Karpas-422 (cell line): ENCODE results near the gene MRC2. TPM values are rescaled to one million over a fixed set of nuclear protein-coding genes. Genes with fewer than 3 reads are reported as not detected.

Experiments
- DNase-seq: peaks from one replicate; pipeline ENCODE4 v3.0.0-alpha.2; 2015
- H2AFZ ChIP-seq: fragments of 200-600 bp; sonication (generic); 2 replicates; pipeline ENCODE4 v1.6.1; 2014; ENCODE audit warnings: antibody characterized with exemption, low read length, mixed read lengths
- H3K27ac ChIP-seq: fragments of 200-600 bp; sonication (generic); 2 replicates; pipeline ENCODE4 v1.5.1; 2014; ENCODE audit warnings: mild to moderate bottlenecking, low read length, moderate library complexity
- H3K27me3 ChIP-seq: fragments of 200-600 bp; sonication (generic); 2 replicates; pipeline ENCODE4 v1.6.1; 2014; ENCODE audit warnings: low read length, mixed read lengths
- H3K36me3 ChIP-seq: fragments of 200-600 bp; sonication (generic); 2 replicates; pipeline ENCODE4 v1.6.1; 2014; ENCODE audit warnings: low read length, mixed read lengths; ENCODE audit not compliant: insufficient read depth
- H3K4me1 ChIP-seq: fragments of 200-600 bp; sonication (generic); 2 replicates; pipeline ENCODE4 v1.6.1; 2014; ENCODE audit warnings: mild to moderate bottlenecking, low read length, mixed read lengths
- H3K4me2 ChIP-seq: fragments of 200-600 bp; sonication (generic); 2 replicates; pipeline ENCODE4 v1.6.1; 2014; ENCODE audit warnings: low read length, low read depth, mild to moderate bottlenecking; ENCODE audit not compliant: poor library complexity, severe bottlenecking
- H3K4me3 ChIP-seq: fragments of 200-600 bp; sonication (generic); 2 replicates; pipeline ENCODE4 v1.5.1; 2014; ENCODE audit warnings: mild to moderate bottlenecking, antibody characterized with exemption, low read length, mixed read lengths
- H3K79me2 ChIP-seq: fragments of 200-600 bp; sonication (generic); 2 replicates; pipeline ENCODE4 v1.6.1; 2014; ENCODE audit warnings: mild to moderate bottlenecking, low read length, mixed read lengths
- H3K9ac ChIP-seq: fragments of 200-600 bp; sonication (generic); 2 replicates; pipeline ENCODE4 v1.6.0; 2014; ENCODE audit warnings: low read length
- H3K9me2 ChIP-seq: fragments of 200-600 bp; sonication (generic), shearing (Covaris generic); replicated peaks from 2 replicates; pipeline ENCODE4 v1.6.0; 2014; ENCODE audit warnings: mild to moderate bottlenecking, low read length, moderate library complexity; ENCODE audit not compliant: insufficient read depth
- H3K9me3 ChIP-seq: fragments of 300-700, 200-600 bp; sonication (generic); 2 replicates; pipeline ENCODE4 v1.6.1; 2014; ENCODE audit warnings: low read length, mixed read lengths
- H4K20me1 ChIP-seq: fragments of 200-600 bp; sonication (generic); 2 replicates; pipeline ENCODE4 v1.6.1; 2014; ENCODE audit warnings: mild to moderate bottlenecking, antibody characterized with exemption, low read length, low read depth; ENCODE audit not compliant: insufficient read depth
- total RNA-seq: library from RNA; depleted of rRNA; stranded (reverse); fragments of >200 nt; shearing (Covaris generic); gene quantifications from 2 replicates; pipeline ENCODE4 v1.2.3, GENCODE V29; 2014; ENCODE audit warnings: low replicate concordance

Gene MRC2
- total RNA-seq, 1 experiment from 2014 or later, result 0.26 TPM

- peak overlapping the region; percentile 32 for H3K4me2 ChIP-seq
- no peaks in the 10 kb centered on the region for H4K20me1 ChIP-seq
- no peaks in the 10 kb centered on the region for H3K79me2 ChIP-seq
- H2AFZ ChIP-seq, result no peak overlapping the region
- no peaks in the 10 kb centered on the region for H3K36me3 ChIP-seq
- H3K27me3 ChIP-seq, result no peaks in the 10 kb centered on the region
- no peak overlapping the region for H3K4me3 ChIP-seq
- H3K27ac ChIP-seq, result no peak overlapping the region
- H3K4me1 ChIP-seq, result peaks cover 35% of the 10 kb centered on the region
- no peak for DNase-seq
- no peak overlapping the region for H3K9ac ChIP-seq
- no peaks in the 10 kb centered on the region for H3K9me2 ChIP-seq
- no peaks in the 10 kb centered on the region for H3K9me3 ChIP-seq
Measured at GRCh38 chr17:62719586-62719985, 92.1 kb downstream of the MRC2 start.

GRCh38 chr17:62720126-62720850 lies 92.8 kb downstream of the MRC2 start:
- H3K9me3 ChIP-seq, result no peaks in the 10 kb centered on the region
- peak overlapping the region; percentile 3; the same call in 1 of the 2 replicates for H3K4me3 ChIP-seq
- no peaks in the 10 kb centered on the region for H3K27me3 ChIP-seq
- peak overlapping the region; percentile 19; the same call in 1 of the 2 replicates for H3K9ac ChIP-seq
- H3K79me2 ChIP-seq, result no peaks in the 10 kb centered on the region
- H3K4me1 ChIP-seq, result peaks cover 40% of the 10 kb centered on the region
- 0 out of 2 replicates have a peak overlapping the region, but pooled peaks have one; percentile 17 for H2AFZ ChIP-seq
- DNase-seq, result peak; percentile 72
- no peaks in the 10 kb centered on the region for H3K36me3 ChIP-seq
- H3K9me2 ChIP-seq, result no peaks in the 10 kb centered on the region
- H3K4me2 ChIP-seq, result peak overlapping the region; percentile 32
- no peaks in the 10 kb centered on the region for H4K20me1 ChIP-seq
- no peak overlapping the region for H3K27ac ChIP-seq

DNA sequence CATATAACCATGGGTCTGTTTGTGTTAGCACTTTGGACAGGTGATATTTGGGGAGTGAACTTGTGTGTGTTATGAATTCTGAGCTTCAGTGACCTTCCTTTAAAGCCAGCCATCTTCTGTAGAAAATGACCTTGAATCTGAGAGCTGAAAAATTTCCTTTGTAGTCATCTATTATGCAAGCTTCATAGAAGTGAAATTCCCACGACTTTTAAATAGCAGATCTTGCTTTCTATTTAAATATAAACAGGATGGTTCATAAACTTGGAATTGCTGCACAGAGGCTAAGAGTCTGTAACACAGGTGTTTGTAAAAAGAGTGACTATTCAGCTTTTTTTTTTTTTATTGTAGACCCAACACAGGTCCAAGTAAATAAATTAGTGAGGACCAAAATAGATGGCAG lies 95.2 kb downstream of the MRC2 start:
- H3K79me2 ChIP-seq, result no peaks in the 10 kb centered on the region
- H4K20me1 ChIP-seq, result no peaks in the 10 kb centered on the region
- H3K36me3 ChIP-seq, result no peaks in the 10 kb centered on the region

DNA sequence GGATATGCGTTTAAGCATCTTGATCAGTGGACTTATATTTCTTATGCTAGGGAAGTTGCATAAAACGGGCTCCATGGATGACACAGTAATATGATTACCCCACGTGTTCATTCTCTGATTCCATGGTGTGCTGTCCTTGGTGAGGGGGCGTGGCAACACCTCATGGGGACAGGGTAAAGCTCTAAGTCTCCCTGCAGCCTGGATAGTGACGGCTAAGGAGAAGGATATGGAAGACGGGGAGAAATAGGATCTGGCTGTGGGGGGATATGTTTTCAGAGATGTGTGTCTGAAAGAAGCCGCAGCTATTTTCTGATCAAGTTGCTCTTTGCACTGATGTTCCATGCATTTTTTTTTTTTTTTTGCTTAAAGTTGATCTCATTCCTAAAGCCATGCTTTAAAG lies 96.4 kb downstream of the MRC2 start:
- no peak for DNase-seq
- no peaks in the 10 kb centered on the region for H3K36me3 ChIP-seq
- H2AFZ ChIP-seq, result no peak overlapping the region
- H3K79me2 ChIP-seq, result no peaks in the 10 kb centered on the region
- H3K27me3 ChIP-seq, result 0 out of 2 replicates have a peak, but pooled peaks cover 5% of the 10 kb centered on the region
- no peaks in the 10 kb centered on the region for H4K20me1 ChIP-seq
- no peaks in the 10 kb centered on the region for H3K9me2 ChIP-seq
- H3K4me2 ChIP-seq, result no peak overlapping the region
- no peaks in the 10 kb centered on the region for H3K9me3 ChIP-seq
- H3K4me1 ChIP-seq, result peaks cover 35% of the 10 kb centered on the region
- no peak overlapping the region for H3K9ac ChIP-seq
- no peak overlapping the region for H3K27ac ChIP-seq
- no peak overlapping the region for H3K4me3 ChIP-seq

More for the DNA sequence above, 95.2 kb downstream of the MRC2 start:
- no peak overlapping the region for H3K9ac ChIP-seq
- no peak overlapping the region for H3K4me3 ChIP-seq
- H3K9me3 ChIP-seq, result no peaks in the 10 kb centered on the region
- H3K4me2 ChIP-seq, result no peak overlapping the region
- H2AFZ ChIP-seq, result no peak overlapping the region
- DNase-seq, result no peak
- H3K4me1 ChIP-seq, result peaks cover 40% of the 10 kb centered on the region
- no peak overlapping the region for H3K27ac ChIP-seq
- H3K9me2 ChIP-seq, result no peaks in the 10 kb centered on the region
- no peaks in the 10 kb centered on the region for H3K27me3 ChIP-seq

GRCh38 chr17:62724398-62725146 lies 97.1 kb downstream of the MRC2 start:
- Histone ChIP-seq H3K9me3 (no peaks in the 10 kb centered on the region), H3K4me3 (no peak overlapping the region), H2AFZ (peak overlapping the region; percentile 74), H3K9ac (peak overlapping the region; percentile 23; the same call in 1 of the 2 replicates), H3K79me2 (no peaks in the 10 kb centered on the region), H3K4me1 (peaks cover 31% of the 10 kb centered on the region), H3K9me2 (no peaks in the 10 kb centered on the region), H3K4me2 (peak overlapping the region; percentile 25), H3K27me3 (0 out of 2 replicates have a peak, but pooled peaks cover 5% of the 10 kb centered on the region), H3K27ac (no peak overlapping the region), H3K36me3 (no peaks in the 10 kb centered on the region), H4K20me1 (no peaks in the 10 kb centered on the region)
- peak; percentile 46 for DNase-seq

GRCh38 chr17:62725791-62726249 lies 98.3 kb downstream of the MRC2 start:
- Histone ChIP-seq H3K27ac (no peak overlapping the region), H3K4me2 (no peak overlapping the region), H3K4me3 (no peak overlapping the region), H3K27me3 (0 out of 2 replicates have a peak, but pooled peaks cover 5% of the 10 kb centered on the region), H3K9ac (no peak overlapping the region), H3K36me3 (no peaks in the 10 kb centered on the region), H4K20me1 (no peaks in the 10 kb centered on the region), H3K9me3 (no peaks in the 10 kb centered on the region), H2AFZ (no peak overlapping the region), H3K4me1 (peaks cover 18% of the 10 kb centered on the region), H3K79me2 (no peaks in the 10 kb centered on the region), H3K9me2 (no peaks in the 10 kb centered on the region)
- no peak for DNase-seq

- no peaks in the 10 kb centered on the region for H3K36me3 ChIP-seq
- no peaks in the 10 kb centered on the region for H3K79me2 ChIP-seq
Measured at GRCh38 chr17:62727916-62728672, 100.6 kb downstream of the MRC2 start.

More at GRCh38 chr17:62727916-62728672, 100.6 kb downstream of the MRC2 start:
- H3K9ac ChIP-seq, result no peak overlapping the region
- no peak for DNase-seq
- no peaks in the 10 kb centered on the region for H3K9me3 ChIP-seq
- H3K9me2 ChIP-seq, result no peaks in the 10 kb centered on the region
- no peak overlapping the region for H3K4me2 ChIP-seq
- H3K27me3 ChIP-seq, result 0 out of 2 replicates have a peak, but pooled peaks cover 5% of the 10 kb centered on the region
- no peaks in the 10 kb centered on the region for H4K20me1 ChIP-seq
- no peak overlapping the region for H2AFZ ChIP-seq
- H3K27ac ChIP-seq, result no peak overlapping the region
- H3K4me3 ChIP-seq, result no peak overlapping the region
- peaks cover 9% of the 10 kb centered on the region for H3K4me1 ChIP-seq
